Gastroesophageal sphincter (tissue), 4 donors: ENCODE data around the gene NAPG. TPM values are rescaled to one million over a fixed set of nuclear protein-coding genes. Genes with fewer than 3 reads are reported as not detected.
"Not testable (repeated sequence)": the region's sequence is repeated elsewhere in the genome, so short reads cannot be mapped to it uniquely, and the experiment has no call there.

ENCODE experiments used
- ATAC-seq: fragments of 150-250 bp; one replicate; pipeline ENCODE4 v1.9.1; 2016; ENCODE audit warnings: mild to moderate bottlenecking, moderate library complexity
- H3K27ac ChIP-seq, 4 donors: fragments of 200-600 bp; sonication (generic) in 3 of 4; 1 replicate in 3 of 4; 2 replicates in 1 of 4; pipeline ENCODE4 v1.5.1; 2016 to 2019
- H3K27me3 ChIP-seq: fragments of 200-600 bp; sonication (generic); one replicate; pipeline ENCODE4 v1.5.1; 2019
- H3K36me3 ChIP-seq, 2 donors: fragments of 200-600 bp; sonication (generic); one replicate each; pipeline ENCODE4 v1.5.1; 2019; ENCODE audit warnings: control low read depth in 1 of 2
- H3K4me1 ChIP-seq, 3 donors: fragments of 200-600 bp; sonication (generic); 1 replicate in 2 of 3; 2 replicates in 1 of 3; pipeline ENCODE4 v1.5.1; 2016 to 2019; ENCODE audit warnings: control low read depth in 2 of 3
- H3K4me3 ChIP-seq, 2 donors: fragments of 200-600 bp; sonication (generic); one replicate each; pipeline ENCODE4 v1.5.1; 2019; ENCODE audit warnings: mild to moderate bottlenecking in 1 of 2, moderate library complexity in 1 of 2
- H3K9me3 ChIP-seq, 3 donors: fragments of 200-600 bp; sonication (generic); one replicate each; pipeline ENCODE4 v1.5.1; 2017 to 2019; ENCODE audit warnings: control low read depth in 2 of 3
- EP300 ChIP-seq: sonication (generic); formaldehyde crosslinking; IDR thresholded peaks from one replicate; pipeline ENCODE4 v1.6.1; 2017; ENCODE audit warnings: antibody characterized with exemption, mild to moderate bottlenecking
- POLR2A ChIP-seq, 2 donors: fragments of 450-650 bp; IDR thresholded peaks; one replicate each; pipeline ENCODE4 v1.6.1; 2017; ENCODE audit warnings: antibody characterized with exemption in 2 of 2, mild to moderate bottlenecking in 2 of 2, moderate library complexity in 1 of 2
- POLR2AphosphoS5 ChIP-seq: sonication (generic); formaldehyde crosslinking; IDR thresholded peaks from one replicate; pipeline ENCODE4 v1.6.1; 2017; ENCODE audit warnings: antibody characterized with exemption
- WGBS, 2 donors: methylation state at CpG; one replicate each; pipeline ENCODE4 v1.1.5; 2018; ENCODE audit warnings: low coverage in 1 of 2; 5-methylcytosine and 5-hydroxymethylcytosine counted together
- total RNA-seq, 4 donors: library from RNA; depleted of rRNA; stranded (reverse); fragments of >200 nt; gene quantifications; one replicate each; pipeline ENCODE4 v1.1.0, GENCODE V29; 2016
- TF ChIP-seq, protein P1 (sequence below), 4 experiments: fragments of 200-600 bp in 2 of 4; fragments of 450-650 bp in 2 of 4; sonication (generic) in 1 of 4; IDR thresholded peaks; one replicate each; pipeline ENCODE4 v1.5.1; 2017 to 2019; ENCODE audit warnings: antibody characterized with exemption in 4 of 4, mild to moderate bottlenecking in 2 of 4, moderate library complexity in 2 of 4

NAPG gene
- total RNA-seq, 4 donors from 2014 or later = 39.2 to 57.5 (median 45.0) TPM

DNA sequence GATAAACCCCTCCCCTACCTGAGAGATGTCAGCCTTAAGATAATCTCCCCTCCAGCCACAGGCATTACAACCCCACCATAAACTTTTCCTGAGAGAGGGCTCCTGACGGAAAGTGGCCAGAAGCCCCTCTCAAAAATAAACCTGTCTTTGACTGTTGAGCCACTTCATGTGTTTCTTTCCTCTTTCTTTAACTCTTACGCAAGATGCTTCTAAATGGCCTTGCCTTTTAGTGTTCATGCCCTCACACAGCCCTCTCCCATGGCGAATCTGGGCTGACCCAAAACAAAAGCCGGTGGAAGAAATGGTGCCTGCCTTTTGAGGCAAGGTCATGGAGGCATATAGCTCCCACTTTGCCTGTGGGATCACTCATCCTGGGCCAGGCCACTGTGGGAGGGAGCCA is 54.4 kb downstream of the NAPG start:
- no peak overlapping the region for H3K27ac ChIP-seq
- 93 to 100% methylated on average over 1 to 4 of the region's 4 CpGs for WGBS, 2 donors
- no peaks in the 10 kb centered on the region for H3K27me3 ChIP-seq
- ATAC-seq = no peak
- TF ChIP-seq, protein P1, sequence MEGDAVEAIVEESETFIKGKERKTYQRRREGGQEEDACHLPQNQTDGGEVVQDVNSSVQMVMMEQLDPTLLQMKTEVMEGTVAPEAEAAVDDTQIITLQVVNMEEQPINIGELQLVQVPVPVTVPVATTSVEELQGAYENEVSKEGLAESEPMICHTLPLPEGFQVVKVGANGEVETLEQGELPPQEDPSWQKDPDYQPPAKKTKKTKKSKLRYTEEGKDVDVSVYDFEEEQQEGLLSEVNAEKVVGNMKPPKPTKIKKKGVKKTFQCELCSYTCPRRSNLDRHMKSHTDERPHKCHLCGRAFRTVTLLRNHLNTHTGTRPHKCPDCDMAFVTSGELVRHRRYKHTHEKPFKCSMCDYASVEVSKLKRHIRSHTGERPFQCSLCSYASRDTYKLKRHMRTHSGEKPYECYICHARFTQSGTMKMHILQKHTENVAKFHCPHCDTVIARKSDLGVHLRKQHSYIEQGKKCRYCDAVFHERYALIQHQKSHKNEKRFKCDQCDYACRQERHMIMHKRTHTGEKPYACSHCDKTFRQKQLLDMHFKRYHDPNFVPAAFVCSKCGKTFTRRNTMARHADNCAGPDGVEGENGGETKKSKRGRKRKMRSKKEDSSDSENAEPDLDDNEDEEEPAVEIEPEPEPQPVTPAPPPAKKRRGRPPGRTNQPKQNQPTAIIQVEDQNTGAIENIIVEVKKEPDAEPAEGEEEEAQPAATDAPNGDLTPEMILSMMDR (IDR thresholded peaks at IDR 0.05) = no peak
- TF ChIP-seq POLR2A (IDR thresholded peaks at IDR 0.05) (no peak), POLR2AphosphoS5 (no peak), EP300 (no peak)
- H3K4me3 ChIP-seq = no peak overlapping the region
- H3K4me1 ChIP-seq = no peaks in the 10 kb centered on the region
- H3K36me3 ChIP-seq = no peaks in the 10 kb centered on the region
- peaks cover 0 to 8% (median 0%) of the 10 kb centered on the region in 3 donors for H3K9me3 ChIP-seq

DNA sequence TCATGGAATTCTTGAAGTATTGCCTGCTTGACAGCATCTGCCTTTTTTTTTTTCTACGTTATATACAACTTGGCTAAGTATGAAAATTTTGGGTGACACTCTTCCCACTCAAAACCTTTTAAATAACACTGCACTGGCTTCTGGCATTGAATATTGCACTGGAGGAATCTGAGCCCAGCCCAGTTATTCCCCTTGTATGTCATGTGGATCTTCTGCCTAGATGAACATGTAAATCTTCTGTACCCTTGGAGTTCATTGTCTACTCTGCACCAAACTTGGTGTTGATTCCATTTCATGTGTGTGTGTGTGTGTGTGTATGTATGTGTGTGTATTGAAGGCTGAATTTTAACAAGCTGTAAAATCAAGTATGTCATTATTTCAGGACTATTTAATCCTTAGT is 59.4 kb downstream of the NAPG start:
- H3K36me3 ChIP-seq = no peaks in the 10 kb centered on the region
- no peak overlapping the region for H3K4me3 ChIP-seq
- TF ChIP-seq EP300 (no peak), POLR2A (IDR thresholded peaks at IDR 0.05) (no peak)
- no peak for ATAC-seq
- 58 to 67% methylated on average over 1 of the region's 1 CpG for WGBS, 2 donors
- no peaks in the 10 kb centered on the region for H3K4me1 ChIP-seq
- H3K27me3 ChIP-seq = no peaks in the 10 kb centered on the region
- H3K27ac ChIP-seq = no peak overlapping the region
- H3K9me3 ChIP-seq = peaks cover 0 to 5% (median 0%) of the 10 kb centered on the region in 3 donors

DNA sequence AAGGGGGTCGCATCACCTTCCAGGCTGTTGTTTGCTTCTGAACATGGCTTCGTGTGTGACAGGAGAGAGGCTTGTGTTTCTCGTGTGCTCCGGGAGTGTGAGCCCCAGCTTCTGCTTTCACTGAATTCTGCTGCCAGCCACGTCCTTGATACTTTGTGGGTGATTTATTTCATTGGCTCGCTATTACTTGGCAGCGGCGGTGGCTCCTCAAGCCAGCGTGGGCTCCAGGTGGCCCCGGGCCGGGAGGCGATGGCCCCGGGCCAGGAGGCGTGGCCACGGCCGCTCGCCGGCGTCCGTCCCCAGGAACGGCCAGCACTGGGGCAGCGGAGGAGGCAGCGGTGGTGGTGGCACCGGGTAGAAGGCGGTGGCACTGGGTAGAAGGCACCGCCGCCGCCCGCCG is 63.1 kb downstream of the NAPG start:
- no peak for ATAC-seq
- Histone ChIP-seq H3K4me3 (no peak overlapping the region), H3K27ac (no peak overlapping the region), H3K36me3 (no peaks in the 10 kb centered on the region), H3K27me3 (no peaks in the 10 kb centered on the region), H3K4me1 (no peaks in the 10 kb centered on the region), H3K9me3 (no peaks in the 10 kb centered on the region)
- TF ChIP-seq POLR2AphosphoS5 (no peak), EP300 (no peak), POLR2A (IDR thresholded peaks at IDR 0.05) (no peak)
- TF ChIP-seq, protein P1 (IDR thresholded peaks at IDR 0.05) = no peak
- WGBS, 2 donors = 95 to 100% methylated on average over 2 to 4 of the region's 30 CpGs

DNA sequence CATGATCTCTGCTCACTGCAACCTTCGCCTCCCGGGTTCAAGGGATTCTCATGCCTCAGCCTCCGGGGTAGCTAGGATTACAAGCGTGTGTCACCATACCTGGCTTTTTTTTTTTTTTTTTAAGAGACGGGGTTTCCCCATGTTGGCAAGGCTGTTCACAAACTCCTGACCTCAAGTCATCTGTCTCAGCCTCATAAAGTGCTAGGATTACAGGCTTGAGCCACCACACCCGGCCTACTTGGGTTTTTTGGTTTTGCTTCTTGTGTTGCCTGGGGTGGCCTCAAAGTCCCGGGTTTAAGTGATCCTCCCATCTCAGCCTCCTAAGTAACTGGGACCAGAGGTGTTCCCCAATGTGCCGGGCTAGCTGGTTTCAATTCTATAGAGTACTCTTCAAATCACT is 64.6 kb downstream of the NAPG start:
- ATAC-seq = no peak
- WGBS, 2 donors = 88 to 93% methylated on average over 3 to 8 of the region's 8 CpGs
- no peaks in the 10 kb centered on the region for H3K27me3 ChIP-seq
- no peak overlapping the region for H3K27ac ChIP-seq
- H3K9me3 ChIP-seq = no peaks in the 10 kb centered on the region
- no peaks in the 10 kb centered on the region for H3K36me3 ChIP-seq
- no peak overlapping the region for H3K4me3 ChIP-seq
- H3K4me1 ChIP-seq = no peaks in the 10 kb centered on the region
- TF ChIP-seq EP300 (no peak), POLR2AphosphoS5 (no peak), POLR2A (IDR thresholded peaks at IDR 0.05) (no peak)
- TF ChIP-seq, protein P1 (IDR thresholded peaks at IDR 0.05) = no peak

DNA sequence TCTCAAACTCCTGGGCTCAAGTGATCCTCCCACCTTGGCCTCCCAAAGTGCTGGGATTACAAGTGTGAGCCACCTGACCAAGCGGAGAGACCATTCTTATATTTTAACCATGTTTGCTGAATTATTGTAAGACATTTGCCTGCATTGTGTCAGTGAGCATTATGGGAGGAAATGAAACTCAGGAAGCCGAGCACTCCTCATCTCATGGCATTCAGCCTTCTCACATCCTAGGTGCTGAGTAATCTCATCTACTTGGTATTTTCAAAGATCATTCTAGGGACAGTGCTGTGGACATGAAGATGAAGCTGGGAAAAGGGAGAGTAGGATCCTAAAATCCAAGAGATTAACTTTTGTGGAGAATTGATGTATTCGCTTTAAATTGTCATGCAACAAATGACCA is 66.1 kb downstream of the NAPG start:
- ATAC-seq = no peak

DNA sequence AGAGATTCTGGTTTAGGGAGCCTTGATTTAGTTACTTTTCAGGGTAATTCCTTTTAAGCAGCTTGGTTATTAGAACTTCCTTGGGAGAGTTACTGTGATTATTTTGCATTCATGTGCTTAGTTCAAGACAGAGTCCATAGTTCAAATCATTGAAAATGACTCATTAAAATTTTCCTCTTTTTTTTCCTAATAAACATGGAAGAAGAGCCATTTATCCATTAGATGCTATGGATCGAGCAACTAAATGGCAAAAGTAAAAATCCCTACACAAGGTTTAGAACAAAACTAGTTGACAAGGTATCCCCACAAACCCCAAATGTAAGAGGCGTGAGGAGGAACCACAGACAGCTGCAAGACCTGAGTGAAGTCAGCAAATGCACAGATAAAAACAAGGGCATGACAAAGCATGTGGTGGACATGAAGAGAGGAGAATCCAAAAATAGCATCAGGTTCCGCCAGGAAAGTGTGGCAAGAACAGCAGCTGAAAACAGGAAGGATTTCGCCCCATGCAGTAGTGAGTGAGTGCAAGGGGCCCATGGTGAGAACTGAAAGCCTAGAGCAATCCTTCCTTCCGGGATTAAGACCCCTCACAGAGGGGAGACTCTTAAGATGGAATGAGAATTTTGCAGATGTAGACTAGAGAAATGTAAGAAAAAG is 67.7 kb downstream of the NAPG start:
- ATAC-seq, H3K27ac ChIP-seq, H3K4me1 ChIP-seq, H3K36me3 ChIP-seq, H3K4me3 ChIP-seq, H3K27me3 ChIP-seq, H3K9me3 ChIP-seq: not testable (repeated sequence)
- 64 to 67% methylated on average over 1 to 5 of the region's 5 CpGs for WGBS, 2 donors

More for the DNA sequence above, 66.1 kb downstream of the NAPG start:
- no peaks in the 10 kb centered on the region for H3K27me3 ChIP-seq
- WGBS, 2 donors = 100% methylated on average over 2 to 3 of the region's 3 CpGs
- no peak overlapping the region for H3K27ac ChIP-seq
- no peaks in the 10 kb centered on the region for H3K9me3 ChIP-seq
- no peak overlapping the region for H3K4me3 ChIP-seq
- TF ChIP-seq, protein P1 (IDR thresholded peaks at IDR 0.05) = no peak
- TF ChIP-seq POLR2AphosphoS5 (no peak), POLR2A (IDR thresholded peaks at IDR 0.05) (no peak), EP300 (no peak)
- H3K36me3 ChIP-seq = no peaks in the 10 kb centered on the region
- no peaks in the 10 kb centered on the region for H3K4me1 ChIP-seq

DNA sequence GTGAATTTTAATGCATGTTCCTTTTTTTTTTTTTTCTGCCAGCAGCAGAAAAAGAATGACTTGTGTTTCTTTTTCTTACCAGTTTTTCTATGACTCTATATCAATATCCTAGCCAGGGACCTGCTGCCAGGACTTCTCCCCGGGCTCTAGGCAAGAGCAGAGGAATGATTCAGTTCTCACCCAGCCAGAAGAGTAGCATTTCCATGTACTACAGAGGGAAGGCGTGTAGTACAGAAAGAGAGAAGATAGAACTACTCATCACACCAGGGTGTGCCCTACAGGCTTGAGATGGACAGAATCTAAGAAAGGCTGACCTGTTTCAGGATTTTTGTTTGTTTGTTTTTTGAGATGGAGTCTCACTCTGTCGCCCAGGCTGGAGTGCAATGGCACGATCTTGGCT is 70.1 kb downstream of the NAPG start:
- not testable (repeated sequence) for H3K27ac ChIP-seq, H3K4me1 ChIP-seq, ATAC-seq, H3K36me3 ChIP-seq, H3K4me3 ChIP-seq, H3K9me3 ChIP-seq, H3K27me3 ChIP-seq
- WGBS, 2 donors = 85% methylated on average over 2 of the region's 4 CpGs; no CpG with 5 or more reads in 1 of the 2 donors

DNA sequence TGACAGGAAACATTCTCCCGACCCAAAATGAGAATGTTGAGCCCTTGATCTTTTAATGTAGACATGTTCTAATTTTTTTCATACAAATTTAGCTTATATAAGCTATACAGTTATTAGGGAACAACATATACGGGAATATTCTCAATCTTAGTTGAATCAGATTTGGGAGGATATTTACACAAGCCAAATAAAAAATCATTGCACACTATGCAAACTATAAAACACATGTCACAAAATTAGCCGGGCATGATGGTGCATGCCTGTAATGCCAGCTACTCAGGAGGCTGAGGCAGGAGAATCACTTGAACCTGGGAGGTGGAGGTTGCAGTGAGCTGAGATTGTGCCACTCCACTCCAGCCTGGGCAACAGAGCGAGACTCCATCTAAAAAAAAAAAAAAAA is 71.9 kb downstream of the NAPG start:
- not testable (repeated sequence) for ATAC-seq, H3K36me3 ChIP-seq, H3K27ac ChIP-seq, H3K9me3 ChIP-seq, H3K4me1 ChIP-seq, H3K4me3 ChIP-seq, H3K27me3 ChIP-seq
- 89 to 94% methylated on average over 4 of the region's 4 CpGs for WGBS, 2 donors

DNA sequence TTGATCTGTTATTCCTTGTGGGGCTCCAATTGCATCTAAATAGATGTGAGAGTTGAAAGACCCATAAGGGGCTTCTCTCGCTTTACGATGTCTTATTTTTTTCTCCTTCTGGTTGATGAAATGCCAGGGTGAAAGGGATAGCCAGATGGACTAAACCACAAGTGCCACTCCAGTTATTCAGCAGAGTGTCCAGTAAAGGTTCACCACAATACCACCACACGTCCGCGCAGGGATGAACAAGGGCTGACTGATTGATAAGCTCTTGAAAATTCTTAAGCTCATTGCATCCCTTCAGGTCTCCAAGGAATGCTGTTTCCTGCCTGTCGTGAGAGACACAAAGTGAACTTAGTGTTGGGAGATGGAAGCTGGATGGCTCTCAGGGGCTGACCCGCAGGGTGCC is 74.9 kb downstream of the NAPG start:
- WGBS, 2 donors = 82 to 100% methylated on average over 3 to 6 of the region's 7 CpGs
- not testable (repeated sequence) for ATAC-seq, H3K9me3 ChIP-seq

More for the DNA sequence above, 74.9 kb downstream of the NAPG start:
- not testable (repeated sequence) for H3K4me3 ChIP-seq, H3K27me3 ChIP-seq, H3K36me3 ChIP-seq, H3K27ac ChIP-seq, H3K4me1 ChIP-seq
